Measurements from ENCODE around the gene CARMIL1. TPM values are rescaled to one million over a fixed set of nuclear protein-coding genes. Genes with fewer than 3 reads are reported as not detected.

The CARMIL1 gene
- total RNA-seq, 1 donor from 2014 or later, result 19.1 TPM

DNA sequence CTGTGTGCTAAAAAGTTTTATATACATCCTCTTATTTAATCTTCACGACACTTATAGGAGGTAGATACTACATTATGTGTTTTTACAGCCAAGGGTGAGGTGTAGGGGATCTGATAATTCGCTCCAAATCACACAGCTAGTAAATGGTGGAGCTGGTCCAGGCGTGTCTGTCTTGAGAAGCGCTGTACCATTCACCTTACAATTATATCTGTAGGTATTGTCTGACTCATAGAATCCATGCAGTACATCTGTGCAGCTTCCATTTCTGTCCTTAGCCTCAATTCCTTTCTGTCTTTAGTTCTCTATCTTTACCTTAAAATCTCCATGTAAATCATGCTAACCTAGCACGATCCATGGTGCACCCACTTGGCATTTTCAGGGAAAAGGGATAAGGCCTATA, 120.7 kb downstream of the CARMIL1 start:
- H3K4me1 ChIP-seq (ENCODE audit: insufficient read depth, low read length), result no peaks in the 10 kb centered on the region
- TF ChIP-seq EZH2 (IDR thresholded peaks at IDR 0.05; ENCODE audit: insufficient read depth, low read length), result no peak
- TF ChIP-seq, protein P1, sequence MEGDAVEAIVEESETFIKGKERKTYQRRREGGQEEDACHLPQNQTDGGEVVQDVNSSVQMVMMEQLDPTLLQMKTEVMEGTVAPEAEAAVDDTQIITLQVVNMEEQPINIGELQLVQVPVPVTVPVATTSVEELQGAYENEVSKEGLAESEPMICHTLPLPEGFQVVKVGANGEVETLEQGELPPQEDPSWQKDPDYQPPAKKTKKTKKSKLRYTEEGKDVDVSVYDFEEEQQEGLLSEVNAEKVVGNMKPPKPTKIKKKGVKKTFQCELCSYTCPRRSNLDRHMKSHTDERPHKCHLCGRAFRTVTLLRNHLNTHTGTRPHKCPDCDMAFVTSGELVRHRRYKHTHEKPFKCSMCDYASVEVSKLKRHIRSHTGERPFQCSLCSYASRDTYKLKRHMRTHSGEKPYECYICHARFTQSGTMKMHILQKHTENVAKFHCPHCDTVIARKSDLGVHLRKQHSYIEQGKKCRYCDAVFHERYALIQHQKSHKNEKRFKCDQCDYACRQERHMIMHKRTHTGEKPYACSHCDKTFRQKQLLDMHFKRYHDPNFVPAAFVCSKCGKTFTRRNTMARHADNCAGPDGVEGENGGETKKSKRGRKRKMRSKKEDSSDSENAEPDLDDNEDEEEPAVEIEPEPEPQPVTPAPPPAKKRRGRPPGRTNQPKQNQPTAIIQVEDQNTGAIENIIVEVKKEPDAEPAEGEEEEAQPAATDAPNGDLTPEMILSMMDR (IDR thresholded peaks at IDR 0.05; ENCODE audit: insufficient read depth, low read depth, low read length), result no peak
- H3K4me3 Mint-ChIP-seq (ENCODE audit: unreplicated experiment), result no peak overlapping the region
- H3K27me3 Mint-ChIP-seq (ENCODE audit: low read depth, unreplicated experiment), result no peaks in the 10 kb centered on the region
- H3K9me3 ChIP-seq (ENCODE audit: insufficient read depth, low read depth, low read length), result no peaks in the 10 kb centered on the region
- H3K4me3 ChIP-seq (ENCODE audit: insufficient read depth, low read depth, low read length), result no peak overlapping the region
- no peaks in the 10 kb centered on the region for H3K36me3 ChIP-seq (ENCODE audit: insufficient read depth, low read length)
- peaks cover 5% of the 10 kb centered on the region for H4K20me1 ChIP-seq (ENCODE audit: insufficient read depth, low read length)
- H3K79me2 ChIP-seq (ENCODE audit: insufficient read depth, low read length), result no peaks in the 10 kb centered on the region
- no peak overlapping the region for H3K9ac ChIP-seq (ENCODE audit: low read length)
- no peaks in the 10 kb centered on the region for H3K27me3 ChIP-seq (ENCODE audit: insufficient read depth, low read length)
- FAIRE-seq (no peak), DNase-seq (ENCODE audit: low read depth) (no peak)
- H3K27ac ChIP-seq (ENCODE audit: low read depth, low read length), result no peak overlapping the region
- no peaks in the 10 kb centered on the region for H3K36me3 Mint-ChIP-seq (ENCODE audit: low read depth, unreplicated experiment)
- peaks cover 2% of the 10 kb centered on the region for H3K4me1 Mint-ChIP-seq (ENCODE audit: low read depth, unreplicated experiment)
- no peak overlapping the region for H2AFZ ChIP-seq (ENCODE audit: low read depth, low read length)
- no peak overlapping the region for H3K27ac Mint-ChIP-seq (ENCODE audit: unreplicated experiment)
- H3K9me3 Mint-ChIP-seq (ENCODE audit: unreplicated experiment), result no peaks in the 10 kb centered on the region
- no peak overlapping the region for H3K4me2 ChIP-seq (ENCODE audit: low read length)

DNA sequence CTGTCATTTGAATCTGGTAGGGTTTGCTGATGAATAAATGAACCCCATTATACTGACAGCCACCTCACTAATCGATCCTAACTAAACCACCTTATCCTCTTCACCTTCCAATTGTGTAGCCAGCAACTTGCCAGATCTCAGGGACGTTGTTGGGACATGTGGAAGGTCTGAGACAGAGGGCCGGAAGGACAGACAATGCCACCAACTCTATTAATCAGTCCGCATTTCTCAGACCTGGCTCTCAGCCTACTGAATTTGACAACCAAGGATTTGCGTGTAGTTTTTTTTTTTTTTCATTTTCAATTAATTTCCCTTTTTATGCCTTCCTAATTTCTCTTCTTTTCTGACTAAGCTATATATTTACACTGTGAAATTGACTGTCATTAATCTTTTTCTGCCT, 122.5 kb downstream of the CARMIL1 start:
- Histone ChIP-seq H3K27me3 (ENCODE audit: insufficient read depth, low read length) (no peaks in the 10 kb centered on the region), H3K4me2 (ENCODE audit: low read length) (no peak overlapping the region), H3K27ac (ENCODE audit: low read depth, low read length) (no peak overlapping the region), H3K79me2 (ENCODE audit: insufficient read depth, low read length) (no peaks in the 10 kb centered on the region), H3K9me3 (ENCODE audit: insufficient read depth, low read depth, low read length) (no peaks in the 10 kb centered on the region), H3K36me3 (ENCODE audit: insufficient read depth, low read length) (no peaks in the 10 kb centered on the region), H3K9ac (ENCODE audit: low read length) (no peak overlapping the region), H2AFZ (ENCODE audit: low read depth, low read length) (no peak overlapping the region), H3K4me3 (ENCODE audit: insufficient read depth, low read depth, low read length) (no peak overlapping the region), H3K4me1 (ENCODE audit: insufficient read depth, low read length) (no peaks in the 10 kb centered on the region), H4K20me1 (ENCODE audit: insufficient read depth, low read length) (peaks cover 8% of the 10 kb centered on the region)
- Mint-ChIP-seq H3K27ac (ENCODE audit: unreplicated experiment) (no peak overlapping the region), H3K4me1 (ENCODE audit: low read depth, unreplicated experiment) (peaks cover 3% of the 10 kb centered on the region), H3K27me3 (ENCODE audit: low read depth, unreplicated experiment) (no peaks in the 10 kb centered on the region), H3K36me3 (ENCODE audit: low read depth, unreplicated experiment) (no peaks in the 10 kb centered on the region), H3K9me3 (ENCODE audit: unreplicated experiment) (no peaks in the 10 kb centered on the region), H3K4me3 (ENCODE audit: unreplicated experiment) (no peak overlapping the region)
- DNase-seq (ENCODE audit: low read depth) (no peak), FAIRE-seq (no peak)
- TF ChIP-seq, protein P1 (IDR thresholded peaks at IDR 0.05; ENCODE audit: insufficient read depth, low read depth, low read length), result no peak
- TF ChIP-seq EZH2 (IDR thresholded peaks at IDR 0.05; ENCODE audit: insufficient read depth, low read length), result no peak

DNA sequence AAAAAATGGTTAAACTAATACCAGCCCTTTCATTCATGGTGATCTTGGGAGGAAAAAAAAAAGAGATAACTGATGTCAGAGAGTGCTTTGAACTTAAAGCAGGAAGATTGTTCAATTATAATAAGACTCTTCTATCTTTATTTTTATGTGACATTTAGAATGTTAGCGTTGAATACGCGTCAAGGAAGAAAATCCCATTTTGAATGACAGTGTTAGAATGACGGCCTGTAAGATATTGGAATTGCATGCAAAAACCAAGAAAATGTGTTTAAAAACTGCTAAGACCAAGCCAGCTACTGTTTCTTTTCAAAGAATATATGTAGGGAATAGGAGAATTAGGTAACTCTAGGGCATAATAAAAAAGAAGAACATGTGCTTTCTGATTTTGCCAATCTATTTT, 123.0 kb downstream of the CARMIL1 start:
- DNase-seq (ENCODE audit: low read depth) (no peak), FAIRE-seq (no peak)
- H3K27me3 ChIP-seq (ENCODE audit: insufficient read depth, low read length), result no peaks in the 10 kb centered on the region
- H3K4me2 ChIP-seq (ENCODE audit: low read length), result no peak overlapping the region
- no peak for TF ChIP-seq EZH2 (IDR thresholded peaks at IDR 0.05; ENCODE audit: insufficient read depth, low read length)
- TF ChIP-seq, protein P1 (IDR thresholded peaks at IDR 0.05; ENCODE audit: insufficient read depth, low read depth, low read length), result no peak
- H3K9ac ChIP-seq (ENCODE audit: low read length), result no peak overlapping the region
- H3K9me3 Mint-ChIP-seq (ENCODE audit: unreplicated experiment), result no peaks in the 10 kb centered on the region
- H3K9me3 ChIP-seq (ENCODE audit: insufficient read depth, low read depth, low read length), result no peaks in the 10 kb centered on the region
- H3K36me3 Mint-ChIP-seq (ENCODE audit: low read depth, unreplicated experiment), result no peaks in the 10 kb centered on the region
- no peak overlapping the region for H2AFZ ChIP-seq (ENCODE audit: low read depth, low read length)
- H3K4me1 ChIP-seq (ENCODE audit: insufficient read depth, low read length), result no peaks in the 10 kb centered on the region
- no peak overlapping the region for H3K4me3 ChIP-seq (ENCODE audit: insufficient read depth, low read depth, low read length)
- no peak overlapping the region for H3K4me3 Mint-ChIP-seq (ENCODE audit: unreplicated experiment)
- peaks cover 7% of the 10 kb centered on the region for H4K20me1 ChIP-seq (ENCODE audit: insufficient read depth, low read length)
- no peak overlapping the region for H3K27ac ChIP-seq (ENCODE audit: low read depth, low read length)
- H3K27me3 Mint-ChIP-seq (ENCODE audit: low read depth, unreplicated experiment), result no peaks in the 10 kb centered on the region
- H3K4me1 Mint-ChIP-seq (ENCODE audit: low read depth, unreplicated experiment), result peaks cover 3% of the 10 kb centered on the region
- H3K79me2 ChIP-seq (ENCODE audit: insufficient read depth, low read length), result no peaks in the 10 kb centered on the region
- H3K36me3 ChIP-seq (ENCODE audit: insufficient read depth, low read length), result no peaks in the 10 kb centered on the region
- H3K27ac Mint-ChIP-seq (ENCODE audit: unreplicated experiment), result no peak overlapping the region

Measured in astrocyte (in vitro differentiated cells and primary cell).